CD4-positive, alpha-beta T cell treated with Interleukin-6 at 100 ng/mL for 8 hours (primary cell): ENCODE data around the gene GPC5.

ENCODE experiments used
- DNase-seq: peaks from one replicate; pipeline ENCODE4 v3.0.0-alpha.2; 2020; ENCODE audit warnings: mixed read lengths, low spot score

The GPC5 gene

DNA sequence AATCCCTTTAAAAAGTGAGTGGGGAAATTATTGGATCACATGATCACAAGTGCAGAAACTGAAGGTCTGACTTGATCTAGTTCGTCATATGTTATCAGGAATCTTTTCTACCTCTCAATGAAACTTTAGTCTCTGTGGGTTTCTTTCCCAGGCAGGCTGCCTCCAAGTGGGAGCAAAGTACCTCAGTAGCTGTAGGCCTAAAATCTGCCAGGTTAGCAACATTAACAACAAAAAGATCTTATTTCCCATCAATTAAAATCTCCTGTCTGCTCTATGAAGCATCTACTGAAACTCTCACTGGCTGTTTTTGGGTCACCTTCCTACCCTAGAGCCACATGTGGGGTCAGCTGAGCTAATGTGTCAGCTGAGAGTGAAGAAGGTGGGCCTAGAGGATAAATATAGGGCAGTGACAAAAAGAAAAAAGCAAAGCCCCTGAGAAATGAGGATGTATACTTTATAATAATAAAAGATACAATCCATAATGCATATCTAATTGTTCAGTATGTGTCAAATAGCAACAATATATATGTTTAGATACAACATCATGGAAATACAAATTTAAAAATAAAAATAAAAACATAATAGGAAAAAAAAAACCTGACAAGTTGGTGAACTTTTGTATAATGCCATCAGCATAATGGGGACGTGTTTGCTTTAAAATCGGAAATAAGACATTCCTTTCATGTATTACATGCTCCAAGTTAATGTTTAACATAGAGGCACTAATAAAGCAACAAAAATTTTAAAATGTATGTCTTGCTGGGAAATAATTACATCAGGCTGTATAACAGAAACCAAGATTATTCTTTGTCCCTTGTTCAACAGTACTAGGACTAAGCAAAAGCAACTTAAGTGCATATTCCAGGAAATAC, 141.1 kb downstream of the GPC5 start:
- no peak for DNase-seq

DNA sequence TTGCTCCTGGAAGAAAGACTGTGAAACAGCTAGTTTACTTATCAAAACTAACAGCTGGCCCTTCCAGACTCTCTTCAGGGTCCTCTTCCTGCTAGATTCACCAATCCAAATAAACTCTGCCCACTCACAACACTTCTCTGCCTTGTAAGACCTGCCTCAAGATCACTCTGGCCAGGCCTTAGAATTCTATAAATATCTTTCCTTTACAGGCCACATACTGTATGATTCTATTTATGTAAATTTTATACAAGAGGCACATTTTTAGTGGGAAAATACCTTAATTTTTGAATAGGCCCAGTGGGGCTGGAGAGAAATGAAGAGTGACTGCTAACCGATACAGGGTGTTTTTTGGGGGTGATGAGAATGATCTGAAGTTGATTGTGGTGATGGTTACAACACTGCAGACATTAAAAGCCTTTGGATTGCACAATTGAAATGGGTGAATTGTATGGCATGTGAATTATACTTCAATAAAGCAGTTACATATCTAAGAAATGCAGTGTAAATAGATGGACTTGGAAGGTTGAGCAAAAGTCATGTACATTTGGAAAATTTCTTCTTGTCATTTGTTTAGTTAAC, 141.8 kb downstream of the GPC5 start:
- DNase-seq = no peak

DNA sequence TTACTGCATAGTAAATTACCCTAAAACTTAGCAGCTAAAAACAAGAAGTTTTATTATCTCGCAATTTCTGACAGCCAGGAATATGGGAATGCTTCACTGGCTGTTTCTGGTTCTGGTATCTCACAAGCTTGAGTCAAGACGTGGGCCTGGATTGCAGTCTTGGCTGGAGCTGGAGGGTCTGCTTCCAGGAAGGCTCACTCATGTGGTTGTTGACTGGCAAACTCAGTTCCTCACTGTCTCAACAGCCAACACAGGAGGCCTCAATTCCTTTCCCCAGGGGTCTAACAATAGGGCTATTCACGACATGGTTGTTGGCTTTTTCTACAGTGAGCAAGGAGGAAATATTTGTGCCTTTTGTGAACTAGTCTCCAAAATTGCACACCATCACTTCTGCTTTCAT, 146.3 kb downstream of the GPC5 start:
- DNase-seq = no peak

DNA sequence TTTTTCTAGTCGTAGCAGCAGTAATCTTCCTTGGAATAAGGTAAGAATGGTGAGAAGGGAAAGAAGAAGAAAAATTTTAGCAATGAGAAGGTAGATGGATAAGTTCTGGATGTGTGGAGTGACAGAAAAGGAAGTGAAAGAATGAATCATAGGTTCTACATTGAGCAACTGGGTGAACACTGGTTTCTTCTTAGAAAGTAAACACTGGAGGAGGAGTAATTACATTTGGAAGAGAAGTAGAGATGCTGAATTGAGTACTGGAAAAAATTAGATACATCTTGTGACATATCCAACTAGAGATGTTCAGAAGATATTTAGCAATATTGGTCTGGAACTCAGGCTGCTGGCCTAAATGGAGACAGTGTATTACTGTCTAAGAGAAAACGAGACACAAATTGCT, 148.5 kb downstream of the GPC5 start:
- DNase-seq = no peak

DNA sequence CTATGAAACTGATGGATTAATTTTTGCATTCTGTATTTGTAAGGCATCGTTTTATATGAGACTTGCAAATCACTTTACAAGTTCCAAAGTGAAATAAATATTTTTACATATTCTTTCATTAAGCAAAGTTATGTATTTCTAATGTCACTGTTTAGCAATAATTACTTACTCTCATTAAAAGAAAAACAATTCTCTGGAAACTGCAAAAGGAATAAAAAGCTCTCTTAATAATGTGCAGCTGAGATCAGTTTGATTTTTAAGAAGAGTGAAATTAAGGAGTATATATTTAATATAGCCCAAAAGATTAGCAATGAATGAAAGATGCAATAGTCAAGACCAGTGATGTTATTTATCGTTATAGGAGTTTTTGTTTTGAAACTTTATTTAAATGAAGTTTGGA, 155.2 kb downstream of the GPC5 start:
- no peak for DNase-seq

DNA sequence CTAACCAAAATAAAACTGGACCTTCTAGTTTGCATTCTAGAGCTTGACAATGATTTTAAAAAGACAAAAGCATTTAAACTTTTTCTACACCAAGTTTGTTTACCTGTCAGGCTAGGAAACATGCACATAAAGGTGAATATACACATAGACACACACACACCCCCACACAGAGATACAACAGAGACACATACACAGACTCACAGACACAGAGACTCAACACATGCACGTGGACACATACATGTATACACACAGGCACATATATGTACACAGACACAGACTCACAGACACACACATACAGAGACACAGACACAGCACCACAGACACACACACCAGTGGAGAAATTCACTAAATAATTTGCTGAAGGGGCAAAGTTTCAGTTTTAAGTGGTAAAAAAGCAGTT, 155.7 kb downstream of the GPC5 start:
- no peak for DNase-seq

DNA sequence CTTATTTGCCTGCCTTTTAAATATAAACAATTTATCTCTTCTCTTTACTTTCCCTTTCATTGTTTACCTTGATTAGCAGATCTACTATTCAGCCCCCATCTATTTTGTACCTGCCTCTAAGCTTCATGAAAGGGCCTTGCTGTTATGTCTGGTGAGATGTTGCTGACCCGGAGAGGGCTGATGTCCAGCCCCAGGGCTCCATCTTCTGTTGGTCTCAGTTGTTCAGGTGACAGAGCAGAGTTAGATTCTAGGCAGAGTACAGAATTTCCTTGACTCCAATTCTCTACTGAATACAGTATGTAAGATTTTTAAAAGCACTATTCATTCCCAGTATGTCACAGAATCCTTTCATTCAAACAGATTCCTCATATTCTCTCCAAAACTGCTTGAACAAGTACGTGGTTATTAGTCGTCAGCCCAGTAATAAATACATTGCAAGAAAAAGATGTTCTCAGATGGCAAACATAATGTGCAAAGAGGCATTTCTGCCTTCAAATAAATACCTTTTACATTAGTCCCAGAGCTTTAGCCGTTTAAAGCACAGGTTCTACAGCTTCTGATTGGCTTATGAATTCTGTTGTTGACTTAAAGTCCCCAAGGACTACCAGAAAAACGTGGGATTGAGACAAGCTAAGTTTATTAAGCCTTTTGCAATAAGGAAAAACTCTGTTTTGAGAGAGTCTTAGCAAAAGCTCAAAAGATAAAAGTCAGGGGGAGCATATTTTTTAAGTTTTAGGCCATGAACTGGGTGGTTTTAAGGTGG, 159.1 kb downstream of the GPC5 start:
- no peak for DNase-seq

DNA sequence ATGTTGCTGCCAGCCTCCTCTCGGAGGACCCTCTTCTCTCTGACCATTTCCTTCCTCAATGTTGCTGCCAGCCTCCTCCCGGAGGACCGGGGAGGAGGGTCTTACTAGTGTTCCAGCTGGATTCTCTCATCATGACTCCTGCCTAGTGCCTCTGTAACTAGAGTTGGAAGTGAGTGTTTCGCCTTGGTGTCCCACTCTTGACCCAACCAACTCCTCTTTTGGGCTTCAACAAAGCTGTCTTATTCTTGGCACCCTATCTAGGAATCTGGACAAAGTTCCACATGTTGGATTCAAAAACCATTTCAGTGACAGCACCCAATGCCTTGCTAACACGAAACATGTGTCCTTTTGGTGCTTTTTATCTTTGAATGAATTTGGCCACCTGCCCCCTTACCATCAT, 165.4 kb downstream of the GPC5 start:
- no peak for DNase-seq

DNA sequence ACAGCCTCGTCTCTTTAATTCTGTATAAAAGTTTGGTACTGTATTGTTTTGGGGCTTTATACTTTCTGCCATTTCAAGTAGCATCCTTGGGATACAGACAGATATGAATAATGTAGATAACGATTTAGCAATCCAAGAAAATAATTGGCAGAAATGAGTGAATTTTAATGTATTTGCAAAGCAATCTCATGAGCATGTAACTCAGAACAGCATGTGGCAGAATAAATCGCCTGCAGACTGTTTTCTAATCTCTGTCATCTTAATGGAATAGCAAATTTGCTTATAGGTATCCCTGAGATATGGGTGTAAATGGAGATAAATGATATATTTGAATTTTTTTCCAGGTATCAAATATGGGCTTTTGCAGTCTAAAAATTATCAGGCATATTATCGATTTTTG, 166.0 kb downstream of the GPC5 start:
- no peak for DNase-seq

DNA sequence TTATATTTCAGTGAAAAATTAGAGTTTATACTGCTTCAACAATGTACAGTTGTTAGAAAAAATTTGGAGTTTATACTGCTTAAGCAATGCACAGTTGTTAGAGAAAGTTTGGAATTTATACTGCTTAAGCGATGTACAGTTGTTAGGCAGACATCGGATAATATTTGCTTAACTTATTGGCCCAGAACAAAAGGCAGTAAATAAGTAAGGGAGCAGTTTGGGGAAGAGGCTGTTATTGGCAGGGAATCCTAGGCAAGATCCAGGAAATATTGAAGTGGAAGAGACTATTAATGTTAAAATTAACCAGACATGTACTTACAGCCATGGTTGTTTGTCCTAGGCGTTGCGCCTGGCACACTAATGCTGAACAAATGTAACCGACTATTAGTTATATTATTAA, 166.9 kb downstream of the GPC5 start:
- DNase-seq = no peak

DNA sequence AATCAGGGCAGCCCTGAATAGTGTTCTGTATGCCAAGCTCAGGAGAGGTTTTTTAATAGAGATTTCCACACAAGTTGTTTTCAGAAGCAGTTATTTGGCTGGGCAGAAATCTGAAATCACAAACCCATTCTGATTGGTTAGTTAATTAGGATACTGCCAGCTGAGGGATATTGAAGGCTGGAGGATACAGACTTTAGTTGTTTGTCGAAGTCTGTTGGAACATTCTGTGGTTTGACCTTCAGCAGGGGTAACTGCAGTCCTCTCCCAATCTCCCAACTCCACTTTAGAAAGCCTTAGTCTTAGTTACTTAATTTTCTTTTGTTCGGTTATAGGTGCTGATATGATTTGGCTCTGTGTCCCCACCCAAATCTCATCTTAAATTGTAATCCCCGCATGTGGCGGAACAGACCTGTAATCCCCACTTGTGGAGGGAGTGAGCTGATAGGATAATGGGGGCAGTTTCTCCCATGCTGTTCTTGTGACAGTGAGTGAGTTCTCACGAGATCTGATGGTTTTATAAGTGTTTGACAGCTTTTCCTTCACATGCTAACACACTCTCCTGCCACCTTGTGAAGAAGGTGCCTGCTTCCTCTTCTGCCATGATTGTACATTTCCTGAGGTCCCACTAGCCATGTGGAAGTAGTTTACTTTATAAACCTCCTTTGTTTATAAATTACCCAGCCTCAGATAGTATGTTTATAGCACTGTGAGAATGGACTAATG, 169.2 kb downstream of the GPC5 start:
- no peak for DNase-seq

DNA sequence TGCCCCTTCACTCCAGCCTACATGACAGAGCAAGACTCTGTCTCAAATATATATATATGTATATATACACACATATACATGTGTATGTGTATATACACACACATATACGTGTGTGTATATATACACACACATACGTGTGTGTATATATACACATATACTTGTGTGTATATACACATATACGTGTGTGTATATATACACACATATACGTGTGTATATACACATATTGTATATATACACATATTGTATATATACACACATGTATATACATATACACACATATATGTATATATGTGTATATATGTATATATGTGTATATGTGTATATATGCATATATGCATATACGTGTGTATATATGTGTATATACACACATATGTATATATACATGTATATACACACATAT, 173.3 kb downstream of the GPC5 start:
- DNase-seq = no peak

DNA sequence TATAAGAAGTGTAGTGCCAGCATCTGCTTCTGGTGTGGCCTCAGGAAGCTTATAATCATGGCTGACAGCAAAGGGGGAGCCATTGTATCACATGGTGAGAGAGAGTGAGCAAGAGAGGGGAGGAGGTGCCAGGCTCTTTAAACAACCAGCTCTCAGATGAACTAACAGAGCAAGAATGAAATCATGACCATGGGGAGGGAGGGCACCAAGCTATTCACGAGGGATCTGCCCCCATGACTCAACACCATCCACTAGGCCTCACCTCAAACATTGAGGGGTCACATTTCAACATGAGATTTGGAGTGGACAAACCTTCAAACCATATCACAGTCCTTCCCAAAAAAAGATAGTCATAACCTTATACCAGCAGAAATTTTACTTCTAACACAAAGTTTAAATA, 174.0 kb downstream of the GPC5 start:
- no peak for DNase-seq

DNA sequence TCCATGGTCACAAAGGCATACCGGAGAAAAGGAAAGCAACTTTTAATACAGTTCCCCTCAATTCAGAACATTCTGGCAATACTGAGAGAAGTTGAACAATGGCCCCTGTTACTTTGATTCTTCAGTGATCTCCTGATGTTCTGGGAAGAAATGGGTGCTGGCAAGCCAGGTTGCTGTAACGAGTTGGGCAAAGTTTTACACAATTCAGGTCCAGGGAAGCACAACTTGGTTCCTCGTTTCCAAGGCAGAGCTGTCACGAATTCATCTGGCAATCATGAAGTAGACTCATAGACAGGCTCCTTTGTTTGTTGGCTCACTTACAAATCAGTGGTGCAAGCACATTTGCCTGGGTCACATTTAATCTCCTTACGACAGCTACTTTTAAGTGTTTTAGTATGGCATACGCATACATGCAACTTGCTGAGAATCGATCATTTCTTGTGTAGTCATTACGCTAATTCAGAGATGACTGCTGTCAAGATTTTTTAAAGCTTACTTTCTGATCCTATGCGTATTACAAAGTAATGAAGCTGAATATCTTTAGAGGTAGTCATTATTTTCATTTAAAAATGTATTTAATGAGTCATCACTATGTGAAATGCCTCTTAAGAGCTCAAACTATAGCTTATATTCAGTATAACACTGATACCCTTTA, 174.7 kb downstream of the GPC5 start:
- no peak for DNase-seq

DNA sequence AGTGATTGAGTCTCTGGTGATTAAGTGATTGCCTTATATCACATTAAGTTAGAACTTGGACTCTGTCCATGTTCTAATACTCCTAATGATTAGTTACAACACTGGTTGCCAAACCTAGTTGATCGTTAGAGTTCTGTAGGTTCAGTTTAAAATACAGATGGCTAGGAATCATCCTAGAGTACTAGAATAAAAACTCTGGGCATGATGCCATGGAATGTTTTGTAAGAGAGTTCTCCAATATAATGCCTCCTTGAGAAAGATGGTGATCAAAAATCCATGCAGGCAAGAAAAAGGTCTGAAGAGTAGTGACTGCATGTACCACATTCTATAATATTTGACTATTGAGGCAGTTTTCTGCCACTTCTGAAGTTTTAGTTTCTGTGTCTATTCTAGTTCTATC, 176.3 kb downstream of the GPC5 start:
- DNase-seq = no peak

DNA sequence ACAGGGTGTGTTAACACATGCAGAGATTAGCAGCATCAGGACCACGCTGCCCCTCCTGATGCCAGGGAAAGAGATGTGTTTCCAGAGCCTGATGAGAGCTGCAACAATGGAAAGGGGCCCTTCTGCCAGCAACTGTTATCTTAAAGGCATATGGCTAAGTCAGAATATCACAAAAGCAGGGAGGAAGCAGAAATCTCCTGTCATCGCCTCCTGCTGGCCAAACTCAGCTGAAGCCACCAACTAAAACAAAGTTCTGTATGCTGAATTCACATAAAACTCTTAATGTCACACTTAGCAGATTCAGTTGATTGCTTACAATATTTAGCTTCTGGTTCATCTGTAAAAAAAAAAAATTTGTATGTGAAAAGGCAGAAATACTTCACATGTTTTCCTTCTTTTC, 178.2 kb downstream of the GPC5 start:
- no peak for DNase-seq

DNA sequence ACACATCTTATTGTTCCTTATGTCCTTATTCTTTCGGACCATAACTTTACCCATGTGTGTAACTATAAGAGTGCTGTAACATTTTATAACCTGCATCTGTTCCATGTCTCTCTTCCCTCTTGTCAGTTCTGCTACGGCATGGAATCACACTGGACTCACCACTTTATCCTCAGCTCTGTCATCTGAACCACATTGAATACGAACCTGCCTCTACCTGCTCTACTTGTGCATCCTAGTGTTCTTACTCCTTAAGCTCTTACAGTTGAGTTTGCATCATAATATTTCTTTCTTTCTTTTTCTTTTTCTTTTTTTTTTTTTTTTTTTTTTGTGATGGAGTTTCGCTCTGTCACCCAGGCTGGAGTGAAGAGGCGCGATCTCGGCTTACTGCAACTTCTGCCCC, 180.9 kb downstream of the GPC5 start:
- no peak for DNase-seq

DNA sequence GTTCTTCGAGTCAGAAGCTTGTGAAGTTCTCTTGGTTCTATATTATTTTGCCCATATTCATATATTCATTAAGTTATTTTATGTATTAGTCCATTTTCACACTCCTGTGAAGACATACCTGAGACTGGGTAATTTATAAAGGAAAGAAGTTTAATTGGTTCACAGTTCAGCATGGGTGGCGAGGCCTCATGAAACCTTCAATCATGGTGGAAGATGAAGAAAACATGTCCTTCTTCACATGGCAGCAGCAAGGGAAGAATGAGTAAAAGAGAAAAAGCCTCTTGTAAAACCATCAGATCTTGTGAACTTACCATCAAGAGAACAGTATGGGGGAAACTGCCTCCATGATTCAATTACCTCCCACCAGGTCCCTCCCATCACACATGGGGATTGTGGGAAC, 182.3 kb downstream of the GPC5 start:
- no peak for DNase-seq

DNA sequence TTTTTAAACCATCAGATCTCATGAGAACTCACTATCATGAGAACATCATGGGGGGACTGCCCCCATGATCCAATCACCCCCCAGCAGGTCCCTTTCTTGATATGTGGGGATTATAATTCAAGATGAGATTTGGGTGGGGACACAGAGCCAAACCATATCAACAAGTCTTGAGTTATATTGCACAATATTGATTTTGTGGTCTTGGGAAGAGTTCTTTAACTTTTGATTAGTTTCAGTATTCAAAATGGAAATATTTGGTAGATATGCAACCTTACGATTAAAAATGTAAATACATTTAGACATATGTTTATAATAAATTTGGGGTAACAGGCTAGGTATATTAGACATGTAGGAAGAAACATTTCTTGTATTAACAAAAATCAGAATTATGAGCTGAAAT, 188.2 kb downstream of the GPC5 start:
- DNase-seq = no peak

DNA sequence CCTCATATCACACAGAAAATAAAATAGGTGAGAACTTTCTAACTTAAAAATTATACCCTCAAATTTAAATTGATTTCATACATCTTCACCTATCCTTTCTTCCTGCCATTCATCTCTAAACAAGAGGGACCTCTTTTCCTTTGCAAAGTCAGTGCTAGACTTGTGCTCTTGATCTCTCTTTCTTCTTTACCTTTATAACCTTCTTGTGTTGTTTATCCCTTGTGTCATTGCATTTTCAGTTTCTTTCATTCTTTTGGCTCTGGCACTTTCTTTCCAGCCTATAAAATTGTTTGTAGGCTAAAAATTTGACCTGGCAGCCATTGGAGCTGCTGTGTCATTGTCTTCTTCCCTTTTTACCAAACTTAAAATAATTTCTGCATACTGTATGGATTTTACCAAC, 190.1 kb downstream of the GPC5 start:
- DNase-seq = no peak

DNA sequence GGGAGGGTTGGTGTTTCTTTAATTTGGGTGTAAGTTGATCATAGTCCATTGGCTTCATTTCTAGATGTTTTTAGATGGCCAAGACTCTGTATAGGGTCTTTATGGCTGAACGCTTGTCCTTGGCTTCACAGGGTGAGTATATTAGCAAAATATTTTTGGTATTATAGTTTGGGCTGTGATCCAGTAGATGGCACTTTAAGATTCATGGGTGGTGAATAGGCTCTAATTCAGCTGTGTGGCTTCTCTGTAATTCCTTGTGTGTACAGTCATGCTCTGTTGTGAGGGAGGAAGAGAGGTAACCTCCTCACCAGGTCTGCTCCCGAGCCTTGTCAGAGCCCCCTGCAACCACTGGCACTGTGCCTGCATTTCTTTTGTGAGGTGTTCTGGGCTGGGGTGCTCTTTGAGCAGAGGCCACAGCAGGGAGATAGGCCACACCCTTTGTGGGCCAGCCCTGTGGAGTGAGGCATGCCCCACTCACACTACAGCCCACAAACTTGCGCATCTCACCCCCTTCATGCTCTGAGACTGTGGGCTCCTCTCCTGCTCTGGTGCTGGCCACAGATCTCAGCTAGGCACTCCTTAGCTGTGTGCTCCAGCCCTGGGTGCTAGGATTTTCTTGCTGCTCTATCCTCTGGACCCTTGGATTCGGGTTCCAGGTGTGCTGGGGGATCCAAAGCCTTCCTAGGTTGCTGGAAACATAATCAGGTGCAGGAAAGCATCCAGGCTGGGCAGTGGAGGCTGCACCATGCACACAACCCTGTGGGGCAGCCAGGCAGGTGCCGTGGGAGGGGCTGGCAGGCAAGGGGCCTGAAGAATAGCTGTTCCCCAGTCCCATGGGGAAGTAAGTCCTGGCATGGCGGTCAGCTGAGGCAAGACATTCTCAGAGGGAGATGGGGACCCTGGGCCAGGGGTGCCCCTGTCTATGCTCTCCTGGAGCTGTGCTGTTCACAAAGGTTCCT, 193.9 kb downstream of the GPC5 start:
- DNase-seq = no peak
